HG03045 (cell line): ENCODE measurements around the gene PITPNM3.

Experiments
- ATAC-seq: cut with Tn5 transposase; IDR thresholded peaks from one replicate; pipeline ENCODE4 v1.9.1; 2021; ENCODE audit warnings: mild to moderate bottlenecking, moderate library complexity; ENCODE audit not compliant: unreplicated experiment

The PITPNM3 gene

DNA sequence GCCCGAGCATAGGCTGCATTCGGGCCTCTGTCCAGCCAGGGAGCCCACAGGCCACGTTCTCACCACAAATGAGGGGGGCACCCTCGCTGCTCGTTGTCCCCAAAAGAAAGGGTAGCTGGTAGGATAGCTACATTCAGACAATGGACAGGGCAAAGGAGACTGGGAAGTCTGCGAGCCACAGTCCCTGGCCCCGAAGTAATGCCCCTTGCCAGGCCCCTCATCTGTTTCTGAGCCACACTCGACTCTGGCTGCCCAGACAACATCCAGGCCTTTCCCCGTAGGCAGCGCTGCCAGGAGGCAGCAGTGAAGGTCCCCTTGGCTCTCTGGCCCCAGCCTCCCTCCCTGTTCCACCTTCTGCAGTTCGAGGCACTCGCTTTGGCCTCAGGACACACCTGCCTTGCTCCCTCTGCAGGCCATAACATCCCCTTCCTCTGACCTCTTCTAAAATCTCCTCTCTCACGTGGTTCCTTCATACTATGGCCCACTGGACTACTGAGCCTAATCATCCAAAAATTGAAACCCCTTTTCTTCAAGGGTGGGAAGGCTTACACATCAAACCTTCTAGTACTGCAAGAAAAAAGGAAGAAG, 133.6 kb downstream of the PITPNM3 start:
- ATAC-seq = no peak

DNA sequence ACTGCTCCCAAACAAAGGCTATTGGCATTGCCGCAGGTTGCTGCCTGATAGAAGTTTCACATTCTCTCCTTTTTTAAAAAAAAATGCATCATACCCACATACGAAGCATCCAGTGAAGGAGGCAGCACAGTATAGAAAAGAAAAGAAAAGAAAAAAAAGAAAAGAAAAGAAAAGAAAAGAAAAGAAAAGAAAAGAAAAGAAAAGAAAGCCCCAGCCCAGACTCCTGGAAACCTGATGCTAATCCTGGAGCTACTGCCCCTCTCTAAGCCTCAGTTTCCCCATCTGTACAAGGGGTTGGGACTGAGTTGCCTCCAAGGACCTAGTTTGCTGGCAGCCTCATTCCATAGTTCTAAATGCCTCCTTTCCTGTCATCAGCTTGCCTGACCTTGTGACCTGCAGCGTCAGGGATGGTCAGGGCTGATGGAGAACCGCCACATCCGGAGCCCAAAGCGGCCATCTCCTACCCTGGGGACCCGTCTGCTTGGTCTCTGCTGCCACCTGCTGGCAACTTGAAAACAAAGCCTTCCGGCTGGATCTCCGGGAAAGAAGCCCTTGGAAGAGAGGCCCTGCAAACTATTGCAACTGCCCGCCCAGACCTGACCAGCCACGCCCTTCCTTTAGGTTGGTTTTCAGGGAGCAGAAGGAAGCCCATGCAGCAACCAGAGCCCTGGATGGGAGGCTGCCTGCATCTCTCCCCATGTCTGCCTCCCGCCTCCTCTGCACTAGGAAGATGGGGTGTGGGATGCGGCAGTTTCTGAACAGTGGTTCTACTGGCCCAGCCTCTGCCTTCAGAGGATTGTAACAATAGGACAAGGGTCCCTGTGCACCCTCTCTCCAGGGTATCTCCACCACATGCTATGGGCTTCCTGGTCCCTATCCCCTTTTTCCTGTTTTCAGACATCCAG, 134.4 kb downstream of the PITPNM3 start:
- no peak for ATAC-seq

DNA sequence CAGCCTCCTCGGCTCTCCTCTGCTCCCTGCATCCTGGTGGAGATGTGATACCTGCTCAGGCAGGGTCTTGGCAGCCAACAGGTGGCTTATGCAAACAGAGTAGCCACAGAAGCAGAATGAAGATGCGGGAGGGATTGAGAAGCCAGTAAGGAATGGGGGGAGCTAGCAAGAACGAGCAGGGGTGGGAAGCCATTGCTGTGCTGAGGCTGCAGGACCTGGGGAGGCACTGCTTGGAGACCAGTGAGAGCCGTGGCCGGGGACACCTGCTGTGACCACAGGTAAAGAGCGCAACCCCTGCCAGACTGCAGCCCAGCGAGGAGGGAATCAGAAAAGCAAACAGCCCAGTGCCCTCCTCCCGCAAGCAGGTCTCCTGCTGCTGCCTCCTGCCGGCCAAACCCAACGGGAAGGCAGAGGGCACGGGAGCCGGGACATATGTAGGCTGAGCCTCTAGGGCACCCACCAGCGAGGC, 136.1 kb downstream of the PITPNM3 start:
- ATAC-seq = no peak

DNA sequence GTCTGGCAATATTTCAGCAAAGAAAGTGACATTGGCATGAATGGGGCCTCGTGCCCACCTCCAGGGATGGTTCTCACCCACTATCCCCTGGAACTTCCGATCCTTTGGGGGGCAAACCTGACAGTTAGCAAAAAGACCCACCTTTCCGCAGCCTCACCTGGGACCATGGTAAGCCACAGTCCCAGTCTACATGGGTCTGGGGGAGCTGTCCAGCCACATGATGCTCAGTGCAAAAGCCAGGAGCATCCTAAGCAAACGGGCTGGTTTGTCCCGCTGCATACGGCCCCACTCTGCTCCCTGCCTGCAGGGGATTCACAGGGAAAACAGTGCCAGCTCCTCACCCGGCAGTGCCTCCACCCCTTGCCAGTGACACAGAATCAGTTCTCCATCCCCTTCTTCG, 140.7 kb downstream of the PITPNM3 start:
- no peak for ATAC-seq

DNA sequence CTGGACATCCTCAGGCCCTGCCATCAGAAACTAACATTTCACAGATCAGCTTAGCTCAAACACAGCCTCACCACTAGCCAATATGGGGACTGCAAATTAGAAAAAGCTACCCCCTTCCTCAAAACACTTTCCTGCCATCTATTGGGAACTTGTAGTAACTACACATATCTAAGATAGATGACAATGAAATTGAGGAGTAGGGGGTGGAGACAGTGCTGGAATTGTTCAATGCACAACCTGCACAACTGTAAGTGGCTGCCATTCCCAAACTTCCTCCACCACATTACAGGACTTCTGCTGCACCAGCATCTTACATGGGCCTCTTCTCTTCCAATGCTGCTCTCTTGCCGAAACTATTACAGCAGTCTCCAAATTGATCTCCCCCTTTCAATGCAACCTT, 143.3 kb downstream of the PITPNM3 start:
- no peak for ATAC-seq

DNA sequence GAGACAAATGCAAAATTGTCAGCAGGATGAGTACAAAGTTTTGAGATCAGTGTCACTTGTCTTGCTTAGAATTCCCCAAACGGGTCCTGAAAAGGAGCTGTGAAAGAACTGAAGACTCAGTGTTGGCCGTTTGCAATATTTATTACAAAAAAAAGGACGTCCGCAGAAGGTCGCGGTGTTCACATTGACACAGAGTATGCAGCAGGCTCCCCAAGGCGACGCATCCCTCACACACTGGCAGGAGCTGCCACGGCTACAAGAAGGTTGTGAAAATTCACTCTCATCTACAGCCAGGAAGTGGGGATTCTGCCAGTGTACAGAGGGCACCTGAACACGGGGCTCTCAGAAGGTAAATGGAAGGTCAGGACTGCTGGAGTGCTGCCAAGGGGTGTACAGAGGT, 147.6 kb downstream of the PITPNM3 start:
- ATAC-seq = no peak

DNA sequence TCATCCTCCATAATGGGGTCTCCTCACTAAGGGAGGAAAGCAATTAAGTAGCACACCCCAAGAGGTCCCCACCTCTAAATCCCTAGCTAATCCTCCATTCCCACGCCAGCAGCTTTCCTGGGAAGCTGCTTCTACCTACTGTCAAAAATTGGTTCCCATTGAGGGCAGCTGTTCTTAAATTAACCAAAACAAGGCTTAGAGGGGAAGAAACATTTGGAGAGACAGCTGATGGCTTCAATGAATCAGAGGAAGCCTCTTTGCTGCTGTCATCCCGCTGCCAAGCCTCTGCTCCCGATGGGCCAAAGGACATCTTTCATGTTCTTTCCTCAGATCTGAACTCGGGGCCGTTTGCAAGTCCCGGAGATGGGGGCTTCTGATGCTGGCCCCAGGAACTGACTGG, 148.1 kb downstream of the PITPNM3 start:
- no peak for ATAC-seq

DNA sequence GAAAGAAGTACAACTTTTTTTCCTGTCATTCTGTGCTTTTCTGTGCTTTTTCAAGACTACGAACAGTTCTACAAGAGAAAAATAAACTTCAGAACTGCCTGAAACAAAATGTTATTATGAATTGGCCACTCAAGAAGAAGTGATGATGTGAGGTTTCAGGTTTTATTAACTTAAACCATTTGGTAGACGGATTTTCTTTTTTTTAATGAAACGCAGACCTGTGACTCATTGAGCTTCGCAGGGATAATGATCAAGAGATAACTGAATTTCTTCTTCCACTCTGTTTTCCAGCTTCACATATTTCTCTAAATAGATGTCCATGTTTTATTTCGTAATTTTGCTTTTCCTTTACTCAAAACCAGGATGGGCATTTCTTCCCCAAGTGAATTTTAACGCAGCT, 154.1 kb downstream of the PITPNM3 start:
- ATAC-seq = no peak
